ENCODE measurements around the gene ARPC1A. TPM values are rescaled to one million over a fixed set of nuclear protein-coding genes. Genes with fewer than 3 reads are reported as not detected.

Gene ARPC1A
- total and polyA plus RNA-seq, 10 donors = 64.5 to 124 (median 89.3) TPM

- intact Hi-C loops (cut with DNase I; ENCODE audit: low total_unique reads) = no loop called here
- Histone ChIP-seq H3K27me3 (replicated peaks in 1 of 7) (no peaks in the 10 kb centered on the region), H3K36me3 (peaks cover 0 to 100% (median 91%) of the 10 kb centered on the region in 6 donors), H3K4me1 (peaks cover 16 to 67% (median 28%) of the 10 kb centered on the region in 6 donors), H3K27ac (peak overlapping the region in 1 of 8 donors; percentile 24), H3K4me3 (no peak overlapping the region), H3K9me3 (no peaks in the 10 kb centered on the region)
- TF ChIP-seq POLR2AphosphoS5 (IDR thresholded peaks at IDR 0.05) (peak in 2 of 3 donors; percentile 49 to 76), CTCF (IDR thresholded peaks at IDR 0.05 in 8 of 11, conservative IDR thresholded peaks at IDR 0.05 in 3 of 11) (no peak), POLR2A (IDR thresholded peaks at IDR 0.05) (no peak)
- DNase-seq = no peak
- WGBS, 5 donors = 91 to 99% (median 96%) methylated on average over 21 to 23 of the region's 23 CpGs
Measured at GRCh38 chr7:99390941-99391602, 65.4 kb downstream of the ARPC1A start.

- peaks cover 0 to 100% (median 89%) of the 10 kb centered on the region in 6 donors for H3K36me3 ChIP-seq
- TF ChIP-seq POLR2AphosphoS5 (IDR thresholded peaks at IDR 0.05) (no peak), POLR2A (IDR thresholded peaks at IDR 0.05) (no peak), CTCF (IDR thresholded peaks at IDR 0.05 in 8 of 11, conservative IDR thresholded peaks at IDR 0.05 in 3 of 11) (no peak)
- intact Hi-C loops (cut with DNase I; ENCODE audit: low total_unique reads) = no loop called here
- WGBS, 5 donors = 78 to 93% (median 83%) methylated on average over 4 to 8 of the region's 8 CpGs
- H3K4me1 ChIP-seq = peaks cover 16 to 61% (median 27%) of the 10 kb centered on the region in 6 donors
- H3K27ac ChIP-seq = peak overlapping the region in 6 of 8 donors; percentile 63 to 85 (median 76)
- H3K9me3 ChIP-seq = no peaks in the 10 kb centered on the region
- peak overlapping the region in 4 of 8 donors; percentile 42 to 73 (median 53) for H3K4me3 ChIP-seq
- H3K27me3 ChIP-seq (replicated peaks in 1 of 7) = no peaks in the 10 kb centered on the region
- DNase-seq = no peak
Measured at GRCh38 chr7:99392046-99392445, 66.3 kb downstream of the ARPC1A start.

- Histone ChIP-seq H3K36me3 (peaks cover 0 to 100% (median 89%) of the 10 kb centered on the region in 6 donors), H3K4me3 (peak overlapping the region; percentile 31 to 73 (median 46)), H3K4me1 (peaks cover 16 to 60% (median 27%) of the 10 kb centered on the region in 6 donors), H3K27me3 (replicated peaks in 1 of 7) (no peaks in the 10 kb centered on the region), H3K27ac (peak overlapping the region; percentile 55 to 85 (median 76)), H3K9me3 (no peaks in the 10 kb centered on the region)
- 13 to 25% (median 17%) methylated on average over 31 to 68 of the region's 68 CpGs for WGBS, 5 donors
- peak; percentile 95 for DNase-seq
- intact Hi-C loops (cut with DNase I; ENCODE audit: low total_unique reads) = no loop called here
- TF ChIP-seq POLR2AphosphoS5 (IDR thresholded peaks at IDR 0.05) (peak; percentile 89 to 94 (median 91)), CTCF (IDR thresholded peaks at IDR 0.05 in 8 of 11, conservative IDR thresholded peaks at IDR 0.05 in 3 of 11) (peak in 2 of 11 experiments; percentile 14 to 26), POLR2A (IDR thresholded peaks at IDR 0.05) (peak in 1 of 3 donors; percentile 4)
Measured at GRCh38 chr7:99392659-99393354, 67.1 kb downstream of the ARPC1A start.

All from spleen (tissue), 11 donors.